Gastrocnemius medialis (tissue), 4 donors: ENCODE measurements around the gene CHST7.

ENCODE experiments used
- CTCF ChIP-seq, 5 experiments: fragments of 450-650 bp in 3 of 5; fragments of 200-600 bp in 2 of 5; sonication (generic) in 2 of 5; IDR thresholded peaks in 4 of 5; conservative IDR thresholded peaks in 1 of 5; 1 replicate in 4 of 5; 2 replicates in 1 of 5; pipeline ENCODE4 v1.5.1; 2016 to 2019; ENCODE audit warnings: antibody characterized with exemption in 5 of 5, mild to moderate bottlenecking in 3 of 5, moderate library complexity in 3 of 5
- POLR2A ChIP-seq, 2 donors: fragments of 450-650 bp; IDR thresholded peaks; one replicate each; pipeline ENCODE4 v1.6.1; 2017; ENCODE audit warnings: antibody characterized with exemption in 2 of 2, mild to moderate bottlenecking in 2 of 2, moderate library complexity in 2 of 2

- no peak for TF ChIP-seq CTCF (IDR thresholded peaks at IDR 0.05 in 4 of 5, conservative IDR thresholded peaks at IDR 0.05 in 1 of 5)
- TF ChIP-seq POLR2A (IDR thresholded peaks at IDR 0.05): no peak
These were observed 55.2 kb downstream of the CHST7 start for GRCh38 chrX:46628460-46629371.
